ENCODE measurements around the gene RFPL3. TPM values are rescaled to one million over a fixed set of nuclear protein-coding genes. Genes with fewer than 3 reads are reported as not detected.
A peak's percentile ranks its signal among the peaks of the same experiment; 100 is the strongest.
"Not testable (repeated sequence)": the region's sequence is repeated elsewhere in the genome, so short reads cannot be mapped to it uniquely, and the experiment has no call there.

RFPL3 gene
- total and polyA plus RNA-seq, 7 experiments from 2014 or later: not detected

- peaks cover 0 to 5% (median 2%) of the 10 kb centered on the region in 11 donors for H3K9me3 Mint-ChIP-seq
- H3K27me3 Mint-ChIP-seq: peaks cover 7 to 35% (median 25%) of the 10 kb centered on the region in 5 donors
- no peaks in the 10 kb centered on the region for H3K9me3 ChIP-seq (ENCODE audit: control insufficient read depth in 2 of 3, low read length in 3 of 3)
- H3K4me1 Mint-ChIP-seq: no peaks in the 10 kb centered on the region
- DNase-seq (no peak), ATAC-seq (no peak)
- ChIA-PET CTCF (no interaction called here), POLR2A (interaction anchor here (0.9 kb wide), 1 partner anchor 35 kb away, joined by 4 read pairs; no protein-coding TSS in a partner anchor)
- no peak overlapping the region for H3K4me3 Mint-ChIP-seq
- no peaks in the 10 kb centered on the region for H3K4me1 ChIP-seq (ENCODE audit: control insufficient read depth in 2 of 2, insufficient read depth in 2 of 2, low read length in 2 of 2)
- H3K27ac Mint-ChIP-seq: no peak overlapping the region
- no peaks in the 10 kb centered on the region for H3K27me3 ChIP-seq (ENCODE audit: control insufficient read depth in 2 of 2, insufficient read depth in 2 of 2, low read length in 2 of 2)
- no peak overlapping the region for H3K4me3 ChIP-seq (ENCODE audit: low read length)
- no peak overlapping the region for H3K27ac ChIP-seq (ENCODE audit: low read depth, low read length)
- intact Hi-C loops (cut with micrococcal nuclease): no loop called here
- no peaks in the 10 kb centered on the region for H3K36me3 Mint-ChIP-seq
- no peaks in the 10 kb centered on the region for H3K36me3 ChIP-seq (ENCODE audit: control insufficient read depth in 2 of 3, insufficient read depth in 3 of 3, low read length in 3 of 3)
Observed at GRCh38 chr22:32348031-32348611, 9.5 kb upstream of the RFPL3 start.

DNA sequence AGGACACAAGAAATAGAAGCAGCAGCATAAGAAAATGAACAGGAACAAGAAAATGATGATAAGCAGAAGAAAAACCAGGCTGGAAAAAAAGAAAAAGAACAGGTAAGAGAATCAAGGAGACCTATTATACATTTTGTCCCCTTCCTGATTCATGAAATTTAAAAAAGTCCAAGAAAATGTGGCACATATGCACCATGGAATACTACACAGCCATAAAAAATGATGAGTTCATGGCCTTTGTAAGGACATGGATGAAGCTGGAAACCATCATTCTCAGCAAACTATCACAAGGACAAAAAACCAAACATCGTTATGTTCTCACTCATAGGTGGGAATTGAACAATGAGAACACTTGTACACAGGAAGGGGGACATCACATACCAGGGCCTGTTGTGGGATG lies 5.8 kb upstream of the RFPL3 start:
- H3K27me3 ChIP-seq (ENCODE audit: control insufficient read depth in 2 of 2, insufficient read depth in 2 of 2, low read length in 2 of 2); ATAC-seq; H3K27ac ChIP-seq (ENCODE audit: low read depth, low read length); H3K4me1 Mint-ChIP-seq; H3K27ac Mint-ChIP-seq; H3K4me1 ChIP-seq (ENCODE audit: control insufficient read depth in 2 of 2, insufficient read depth in 2 of 2, low read length in 2 of 2); DNase-seq; H3K4me3 ChIP-seq (ENCODE audit: low read length); H3K27me3 Mint-ChIP-seq; POLR2A ChIA-PET; H3K36me3 Mint-ChIP-seq; CTCF ChIA-PET; intact Hi-C loops (cut with micrococcal nuclease); H3K9me3 ChIP-seq (ENCODE audit: control insufficient read depth in 2 of 3, low read length in 3 of 3); H3K9me3 Mint-ChIP-seq; H3K36me3 ChIP-seq (ENCODE audit: control insufficient read depth in 2 of 3, insufficient read depth in 3 of 3, low read length in 3 of 3); H3K4me3 Mint-ChIP-seq: not testable (repeated sequence)

- no peak overlapping the region for H3K27ac ChIP-seq (ENCODE audit: low read depth, low read length)
- ChIA-PET CTCF (no interaction called here), POLR2A (no interaction called here)
- H3K27ac Mint-ChIP-seq: no peak overlapping the region
- no peaks in the 10 kb centered on the region for H3K9me3 ChIP-seq (ENCODE audit: control insufficient read depth in 2 of 3, low read length in 3 of 3)
- H3K4me3 ChIP-seq (ENCODE audit: low read length): no peak overlapping the region
- intact Hi-C loops (cut with micrococcal nuclease): no loop called here
- no peaks in the 10 kb centered on the region for H3K36me3 Mint-ChIP-seq
- no peaks in the 10 kb centered on the region for H3K4me1 Mint-ChIP-seq
- H3K36me3 ChIP-seq (ENCODE audit: control insufficient read depth in 2 of 3, insufficient read depth in 3 of 3, low read length in 3 of 3): no peaks in the 10 kb centered on the region
- no peaks in the 10 kb centered on the region for H3K27me3 ChIP-seq (ENCODE audit: control insufficient read depth in 2 of 2, insufficient read depth in 2 of 2, low read length in 2 of 2)
- H3K4me1 ChIP-seq (ENCODE audit: control insufficient read depth in 2 of 2, insufficient read depth in 2 of 2, low read length in 2 of 2): no peaks in the 10 kb centered on the region
- peaks cover 0 to 5% (median 2%) of the 10 kb centered on the region in 11 donors for H3K9me3 Mint-ChIP-seq
- DNase-seq: no peak
- peaks cover 0 to 7% (median 4%) of the 10 kb centered on the region in 5 donors for H3K27me3 Mint-ChIP-seq
- ATAC-seq: no peak
- H3K4me3 Mint-ChIP-seq: no peak overlapping the region
Observed at GRCh38 chr22:32352681-32353080, 5.0 kb upstream of the RFPL3 start.

GRCh38 chr22:32353292-32353691 lies 4.4 kb upstream of the RFPL3 start:
- ATAC-seq (no peak), DNase-seq (no peak)
- ChIA-PET CTCF (no interaction called here), POLR2A (no interaction called here)
- no peaks in the 10 kb centered on the region for H3K9me3 ChIP-seq (ENCODE audit: control insufficient read depth in 2 of 3, low read length in 3 of 3)
- no peaks in the 10 kb centered on the region for H3K36me3 ChIP-seq (ENCODE audit: control insufficient read depth in 2 of 3, insufficient read depth in 3 of 3, low read length in 3 of 3)
- intact Hi-C loops (cut with micrococcal nuclease): no loop called here
- Mint-ChIP-seq H3K36me3 (no peaks in the 10 kb centered on the region), H3K9me3 (peaks cover 0 to 5% (median 2%) of the 10 kb centered on the region in 11 donors), H3K4me3 (no peak overlapping the region), H3K4me1 (no peaks in the 10 kb centered on the region), H3K27me3 (peaks cover 0 to 7% (median 4%) of the 10 kb centered on the region in 5 donors), H3K27ac (no peak overlapping the region)
- H3K4me1 ChIP-seq (ENCODE audit: control insufficient read depth in 2 of 2, insufficient read depth in 2 of 2, low read length in 2 of 2): no peaks in the 10 kb centered on the region
- H3K4me3 ChIP-seq (ENCODE audit: low read length): no peak overlapping the region
- no peak overlapping the region for H3K27ac ChIP-seq (ENCODE audit: low read depth, low read length)
- H3K27me3 ChIP-seq (ENCODE audit: control insufficient read depth in 2 of 2, insufficient read depth in 2 of 2, low read length in 2 of 2): no peaks in the 10 kb centered on the region

DNA sequence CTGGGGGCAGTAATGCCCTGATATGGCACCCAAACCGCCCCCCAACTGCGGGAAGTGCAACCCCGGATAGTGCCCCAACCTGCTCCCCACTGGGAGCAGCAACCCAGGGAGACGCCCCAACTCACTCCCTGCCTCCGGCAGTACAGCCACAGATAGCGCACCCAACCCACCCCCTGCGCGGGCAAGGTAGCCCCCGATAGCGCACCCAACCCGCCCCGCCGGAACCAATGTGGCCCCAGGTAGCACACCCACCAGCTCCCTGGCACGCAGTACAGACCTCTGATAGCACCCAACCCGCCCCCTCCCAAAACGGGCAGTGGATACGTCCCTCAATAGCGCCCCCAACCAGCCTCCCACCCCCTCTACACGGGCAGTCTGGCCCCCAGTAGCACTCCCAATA lies 3.8 kb upstream of the RFPL3 start:
- no peaks in the 10 kb centered on the region for H3K36me3 Mint-ChIP-seq
- POLR2A ChIA-PET: no interaction called here
- CTCF ChIA-PET: no interaction called here
- ATAC-seq: no peak
- Histone ChIP-seq H3K9me3 (ENCODE audit: control insufficient read depth in 2 of 3, low read length in 3 of 3) (no peaks in the 10 kb centered on the region), H3K27ac (ENCODE audit: low read depth, low read length) (no peak overlapping the region), H3K4me3 (ENCODE audit: low read length) (no peak overlapping the region), H3K36me3 (ENCODE audit: control insufficient read depth in 2 of 3, insufficient read depth in 3 of 3, low read length in 3 of 3) (no peaks in the 10 kb centered on the region), H3K27me3 (ENCODE audit: control insufficient read depth in 2 of 2, insufficient read depth in 2 of 2, low read length in 2 of 2) (no peaks in the 10 kb centered on the region), H3K4me1 (ENCODE audit: control insufficient read depth in 2 of 2, insufficient read depth in 2 of 2, low read length in 2 of 2) (no peaks in the 10 kb centered on the region)
- H3K9me3 Mint-ChIP-seq: peaks cover 0 to 5% (median 2%) of the 10 kb centered on the region in 11 donors
- no peak for DNase-seq
- no peak overlapping the region for H3K27ac Mint-ChIP-seq
- no peak overlapping the region for H3K4me3 Mint-ChIP-seq
- peaks cover 0 to 7% (median 4%) of the 10 kb centered on the region in 5 donors for H3K27me3 Mint-ChIP-seq
- no peaks in the 10 kb centered on the region for H3K4me1 Mint-ChIP-seq
- intact Hi-C loops (cut with micrococcal nuclease): no loop called here

GRCh38 chr22:32354360-32355351 lies 3.0 kb upstream of the RFPL3 start:
- H3K9me3 Mint-ChIP-seq: peaks cover 0 to 5% (median 2%) of the 10 kb centered on the region in 11 donors
- Histone ChIP-seq H3K4me1 (ENCODE audit: control insufficient read depth in 2 of 2, insufficient read depth in 2 of 2, low read length in 2 of 2) (no peaks in the 10 kb centered on the region), H3K27ac (ENCODE audit: low read depth, low read length) (no peak overlapping the region), H3K4me3 (ENCODE audit: low read length) (no peak overlapping the region), H3K27me3 (ENCODE audit: control insufficient read depth in 2 of 2, insufficient read depth in 2 of 2, low read length in 2 of 2) (no peaks in the 10 kb centered on the region), H3K36me3 (ENCODE audit: control insufficient read depth in 2 of 3, insufficient read depth in 3 of 3, low read length in 3 of 3) (no peaks in the 10 kb centered on the region), H3K9me3 (ENCODE audit: control insufficient read depth in 2 of 3, low read length in 3 of 3) (no peaks in the 10 kb centered on the region)
- POLR2A ChIA-PET: no interaction called here
- H3K4me3 Mint-ChIP-seq: no peak overlapping the region
- H3K36me3 Mint-ChIP-seq: peaks cover 0 to 2% (median 0%) of the 10 kb centered on the region in 5 donors
- H3K27ac Mint-ChIP-seq: peak overlapping the region in 1 of 9 donors; percentile 37
- DNase-seq (no peak), ATAC-seq (no peak)
- H3K27me3 Mint-ChIP-seq: peaks cover 0 to 7% (median 4%) of the 10 kb centered on the region in 5 donors
- intact Hi-C loops (cut with micrococcal nuclease): no loop called here
- no peaks in the 10 kb centered on the region for H3K4me1 Mint-ChIP-seq
- CTCF ChIA-PET: no interaction called here
